HepG2 (cell line): ENCODE measurements around the gene JUND. TPM values are rescaled to one million over a fixed set of nuclear protein-coding genes. Genes with fewer than 3 reads are reported as not detected.

Experiments used
- ARID4A ChIP-seq: sonication (generic); formaldehyde crosslinking; IDR thresholded peaks from 2 replicates; pipeline ENCODE4 v1.5.0; 2020; ENCODE audit warnings: mild to moderate bottlenecking, missing genetic modification reagents, borderline replicate concordance
- BRF2 ChIP-seq: sonication (generic); formaldehyde crosslinking; IDR thresholded peaks from 2 replicates; pipeline ENCODE4 v1.8.1; 2022; ENCODE audit warnings: mild to moderate bottlenecking, missing genetic modification reagents
- DBP ChIP-seq: sonication (generic); formaldehyde crosslinking; IDR thresholded peaks from 2 replicates; pipeline ENCODE4 v1.4.0; 2020; ENCODE audit warnings: missing genetic modification reagents; ENCODE audit errors: not compliant biosample characterization
- GFI1 ChIP-seq: sonication (generic); formaldehyde crosslinking; IDR thresholded peaks from 2 replicates; pipeline ENCODE4 v1.5.0; 2020; ENCODE audit warnings: missing genetic modification reagents, mild to moderate bottlenecking, borderline replicate concordance
- KLF13 ChIP-seq: sonication (generic); formaldehyde crosslinking; IDR thresholded peaks from 2 replicates; pipeline ENCODE4 v1.4.0; 2020; ENCODE audit warnings: mild to moderate bottlenecking, missing genetic modification reagents
- RORA ChIP-seq: sonication (generic); formaldehyde crosslinking; IDR thresholded peaks from 2 replicates; pipeline ENCODE4 v1.5.0; 2020; ENCODE audit warnings: mild to moderate bottlenecking, missing genetic modification reagents, moderate library complexity
- SNAPC5 ChIP-seq: sonication (generic); formaldehyde crosslinking; IDR thresholded peaks from 2 replicates; pipeline ENCODE4 v1.8.1; 2023; ENCODE audit warnings: mild to moderate bottlenecking, missing genetic modification reagents, borderline replicate concordance
- ZNF232 ChIP-seq: sonication (generic); formaldehyde crosslinking; IDR thresholded peaks from 2 replicates; pipeline ENCODE4 v1.4.0; 2020; ENCODE audit warnings: missing genetic modification reagents, borderline replicate concordance
- ZNF407 ChIP-seq: sonication (generic); formaldehyde crosslinking; IDR thresholded peaks from one replicate; pipeline ENCODE4 v1.5.1; 2020; ENCODE audit warnings: mild to moderate bottlenecking, missing genetic modification reagents; ENCODE audit errors: not compliant biosample characterization
- ZNF451 ChIP-seq: sonication (generic); formaldehyde crosslinking; IDR thresholded peaks from 2 replicates; pipeline ENCODE4 v1.5.0; 2020; ENCODE audit warnings: mild to moderate bottlenecking, missing genetic modification reagents
- ZNF562 ChIP-seq: sonication (generic); formaldehyde crosslinking; IDR thresholded peaks from 2 replicates; pipeline ENCODE4 v1.8.0; 2022; ENCODE audit warnings: missing genetic modification reagents, borderline replicate concordance
- ZNF709 ChIP-seq: sonication (generic); formaldehyde crosslinking; IDR thresholded peaks from 2 replicates; pipeline ENCODE4 v1.5.0; 2020; ENCODE audit warnings: mild to moderate bottlenecking, missing genetic modification reagents
- ZNF746 ChIP-seq: sonication (generic); formaldehyde crosslinking; IDR thresholded peaks from 2 replicates; pipeline ENCODE4 v1.8.0; 2022; ENCODE audit warnings: mild to moderate bottlenecking, missing genetic modification reagents
- polyA plus RNA-seq, 8 experiments: library from polyadenylated mRNA; depleted of rRNA in 3 of 8; stranded (reverse) in 7 of 8; unstranded in 1 of 8; fragments of >200 nt; fragmentation: Illumina TruSeq in 4 of 8; extraction: Trizol in 4 of 8; gene quantifications; 2 replicates each; pipeline versions ENCODE4 v1.2.1 to v1.2.3, GENCODE V29; 2011 to 2016; ENCODE audit warnings: low read depth in 4 of 8, missing spikeins in 1 of 8, mixed read lengths in 1 of 8; ENCODE audit not compliant: insufficient read depth in 1 of 8
- total RNA-seq, 5 experiments: library from RNA; depleted of rRNA; stranded (reverse); fragments of >200 nt; fragmentation: Illumina TruSeq; extraction: Trizol; gene quantifications; 2 replicates each; pipeline ENCODE4 v1.2.3, GENCODE V29; 2016; ENCODE audit warnings: low read depth in 1 of 5

JUND gene
- total and polyA plus RNA-seq, 2 of the 13 experiments (the other 11 are each of a cell fraction or from before 2014, with no cell fraction given): 41.2 to 59.8 TPM

GRCh38 chr19:18291590-18292461, 10.4 kb upstream of the JUND start (continued):
- TF ChIP-seq ARID4A (CRISPR knock-in tag) (peak; percentile 58; the same call in 1 of the 2 replicates), SNAPC5 (no peak), RORA (CRISPR knock-in tag) (no peak), GFI1 (CRISPR knock-in tag) (peak; percentile 39; the same call in 1 of the 2 replicates), ZNF407 (CRISPR knock-in tag) (no peak), ZNF451 (CRISPR knock-in tag) (peak; percentile 83; the same call in 1 of the 2 replicates), ZNF232 (CRISPR knock-in tag) (no peak), ZNF709 (CRISPR knock-in tag) (peak; percentile 61), ZNF562 (CRISPR knock-in tag) (no peak), KLF13 (no peak), ZNF746 (CRISPR knock-in tag) (peak; percentile 69), DBP (CRISPR knock-in tag) (no peak), BRF2 (no peak)
